Epithelial cell of prostate (primary cell): ENCODE results near the gene PBX1.
"Not testable (repeated sequence)": the region's sequence is repeated elsewhere in the genome, so short reads cannot be mapped to it uniquely, and the experiment has no call there.

ENCODE experiments used
- DNase-seq: peaks from one replicate; pipeline ENCODE4 v3.0.0-alpha.2; 2011; ENCODE audit warnings: low read depth, low spot score
- H3K27ac ChIP-seq: fragments of 450-650 bp; 2 replicates; pipeline ENCODE4 v1.5.1; 2017; ENCODE audit warnings: mild to moderate bottlenecking

The PBX1 gene

GRCh38 chr1:164588516-164589341 is 29.7 kb downstream of the PBX1 start:
- no peak overlapping the region for H3K27ac ChIP-seq
- DNase-seq: no peak

GRCh38 chr1:164589408-164589807 is 30.4 kb downstream of the PBX1 start:
- H3K27ac ChIP-seq: no peak overlapping the region

GRCh38 chr1:164589961-164590507 is 31.1 kb downstream of the PBX1 start:
- no peak overlapping the region for H3K27ac ChIP-seq
- no peak for DNase-seq

More at GRCh38 chr1:164589408-164589807, 30.4 kb downstream of the PBX1 start:
- no peak for DNase-seq

- no peak for DNase-seq
Observed at GRCh38 chr1:164590592-164590991, 31.6 kb downstream of the PBX1 start.

GRCh38 chr1:164591858-164592257 is 32.9 kb downstream of the PBX1 start:
- no peak for DNase-seq
- H3K27ac ChIP-seq: no peak overlapping the region

More at GRCh38 chr1:164590592-164590991, 31.6 kb downstream of the PBX1 start:
- no peak overlapping the region for H3K27ac ChIP-seq

- no peak for DNase-seq
- no peak overlapping the region for H3K27ac ChIP-seq
Observed at GRCh38 chr1:164592634-164593033, 33.6 kb downstream of the PBX1 start.

GRCh38 chr1:164595212-164595611 is 36.2 kb downstream of the PBX1 start:
- DNase-seq: no peak
- H3K27ac ChIP-seq: no peak overlapping the region

- no peak overlapping the region for H3K27ac ChIP-seq
- DNase-seq: no peak
Observed at GRCh38 chr1:164596172-164596571, 37.2 kb downstream of the PBX1 start.

- H3K27ac ChIP-seq: no peak overlapping the region
- no peak for DNase-seq
Observed at GRCh38 chr1:164598719-164599118, 39.7 kb downstream of the PBX1 start.

GRCh38 chr1:164599272-164599671 is 40.3 kb downstream of the PBX1 start:
- no peak overlapping the region for H3K27ac ChIP-seq
- no peak for DNase-seq

GRCh38 chr1:164601399-164602100 is 42.6 kb downstream of the PBX1 start:
- H3K27ac ChIP-seq: peak overlapping the region; percentile 46
- no peak for DNase-seq

- peak; percentile 79 for DNase-seq
- H3K27ac ChIP-seq: peak overlapping the region; percentile 46
Observed at GRCh38 chr1:164602101-164602422, 43.1 kb downstream of the PBX1 start.

GRCh38 chr1:164602480-164603093 is 43.6 kb downstream of the PBX1 start:
- DNase-seq: no peak
- H3K27ac ChIP-seq: peak overlapping the region; percentile 46

GRCh38 chr1:164603805-164604204 is 44.8 kb downstream of the PBX1 start:
- DNase-seq: not testable (repeated sequence)

GRCh38 chr1:164604541-164604940 is 45.6 kb downstream of the PBX1 start:
- no peak overlapping the region for H3K27ac ChIP-seq
- DNase-seq: no peak

More at GRCh38 chr1:164603805-164604204, 44.8 kb downstream of the PBX1 start:
- not testable (repeated sequence) for H3K27ac ChIP-seq

GRCh38 chr1:164605254-164606091 is 46.5 kb downstream of the PBX1 start:
- no peak overlapping the region for H3K27ac ChIP-seq
- no peak for DNase-seq

GRCh38 chr1:164607351-164607750 is 48.4 kb downstream of the PBX1 start:
- DNase-seq: no peak
- no peak overlapping the region for H3K27ac ChIP-seq

GRCh38 chr1:164608651-164609057 is 49.7 kb downstream of the PBX1 start:
- H3K27ac ChIP-seq: no peak overlapping the region
- DNase-seq: no peak

- no peak overlapping the region for H3K27ac ChIP-seq
- DNase-seq: no peak
Observed at GRCh38 chr1:164609089-164609488, 50.1 kb downstream of the PBX1 start.
